D341Med (cell line): ENCODE data around the gene ERVK3-1.

ENCODE experiments used
- DNase-seq: peaks from one replicate; pipeline ENCODE4 v3.0.0; 2012; ENCODE audit warnings: low spot score

The ERVK3-1 gene

DNA sequence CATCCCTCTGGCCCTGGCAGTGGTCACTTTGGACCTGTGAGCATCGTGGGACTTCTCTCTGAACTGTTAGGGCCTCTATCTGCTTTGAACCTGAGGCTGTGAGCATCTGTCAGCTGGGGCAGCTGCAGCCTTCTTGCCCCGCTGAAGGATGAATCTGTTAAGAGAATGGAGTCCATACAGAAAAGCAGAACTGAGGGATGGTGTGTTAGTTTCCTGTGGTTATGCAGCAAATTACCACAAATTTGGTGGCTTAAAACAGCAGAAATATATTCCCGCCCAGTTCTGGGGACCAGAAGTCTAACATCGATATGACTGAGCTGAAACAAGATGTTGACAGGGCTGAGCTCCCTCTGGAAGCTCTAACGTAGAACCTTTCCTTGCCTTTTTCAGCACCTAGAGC is 59.0 kb downstream of the ERVK3-1 start:
- DNase-seq: no peak
